Measurements from ENCODE around the gene FAAP20. TPM values are rescaled to one million over a fixed set of nuclear protein-coding genes. Genes with fewer than 3 reads are reported as not detected.

The FAAP20 gene
- total and polyA plus RNA-seq, 2 of the 8 experiments (the other 6 are each of a cell fraction or from before 2014, with no cell fraction given) = 58.4 to 99.8 TPM

DNA sequence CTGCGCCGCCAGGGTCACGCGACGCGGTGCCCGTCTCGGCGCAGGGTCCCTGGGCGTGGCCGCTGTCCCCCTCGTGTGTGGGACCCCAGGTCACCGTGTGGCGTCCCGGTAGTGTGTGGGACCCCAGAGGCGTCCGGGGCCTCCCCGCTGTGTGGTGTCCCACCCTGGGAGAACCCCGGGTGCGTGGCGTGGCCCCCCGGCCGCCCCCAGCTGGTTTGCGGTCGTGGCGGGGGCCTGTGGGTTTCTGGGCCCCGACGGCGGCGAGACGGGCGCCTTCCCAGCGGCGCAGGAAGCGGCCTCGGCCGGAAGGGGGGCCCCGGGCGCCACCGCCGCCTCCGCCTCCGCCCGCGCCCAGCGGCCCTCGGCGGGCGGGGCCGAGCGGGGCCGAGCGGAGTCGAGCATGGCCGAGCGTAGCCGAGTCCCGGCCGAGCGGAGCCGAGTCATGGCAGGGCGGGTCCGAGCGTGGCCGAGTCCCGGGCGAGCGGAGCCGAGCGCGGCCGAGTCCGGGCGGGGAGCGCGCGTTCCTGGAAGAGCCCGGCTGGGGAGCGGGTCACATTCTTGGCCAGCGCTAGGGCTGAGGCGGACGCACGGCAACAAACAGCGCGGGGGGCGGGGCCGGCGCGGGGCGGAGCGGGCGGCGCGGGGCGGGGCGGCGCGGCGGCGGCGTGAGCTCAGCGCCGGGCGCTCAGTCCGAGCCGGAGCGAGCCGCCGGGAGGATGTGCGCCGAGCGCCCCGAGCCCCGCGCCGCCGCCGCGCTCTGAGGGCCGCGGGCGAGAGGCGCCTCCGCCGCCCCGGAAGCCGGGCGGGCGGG, 33.0 kb upstream of the FAAP20 start (continued):
- TF ChIP-seq, protein P1, sequence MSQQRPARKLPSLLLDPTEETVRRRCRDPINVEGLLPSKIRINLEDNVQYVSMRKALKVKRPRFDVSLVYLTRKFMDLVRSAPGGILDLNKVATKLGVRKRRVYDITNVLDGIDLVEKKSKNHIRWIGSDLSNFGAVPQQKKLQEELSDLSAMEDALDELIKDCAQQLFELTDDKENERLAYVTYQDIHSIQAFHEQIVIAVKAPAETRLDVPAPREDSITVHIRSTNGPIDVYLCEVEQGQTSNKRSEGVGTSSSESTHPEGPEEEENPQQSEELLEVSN (IDR thresholded peaks at IDR 0.05) = no peak
- peak; percentile 53; the same call in 1 of the 2 replicates for TF ChIP-seq POLR2AphosphoS5 (IDR thresholded peaks at IDR 0.05; ENCODE audit: low read depth, low read length)
- TF ChIP-seq TAF1 (IDR thresholded peaks at IDR 0.05; ENCODE audit: low read depth, low read length) = peak; percentile 97
- TF ChIP-seq, protein P2, sequence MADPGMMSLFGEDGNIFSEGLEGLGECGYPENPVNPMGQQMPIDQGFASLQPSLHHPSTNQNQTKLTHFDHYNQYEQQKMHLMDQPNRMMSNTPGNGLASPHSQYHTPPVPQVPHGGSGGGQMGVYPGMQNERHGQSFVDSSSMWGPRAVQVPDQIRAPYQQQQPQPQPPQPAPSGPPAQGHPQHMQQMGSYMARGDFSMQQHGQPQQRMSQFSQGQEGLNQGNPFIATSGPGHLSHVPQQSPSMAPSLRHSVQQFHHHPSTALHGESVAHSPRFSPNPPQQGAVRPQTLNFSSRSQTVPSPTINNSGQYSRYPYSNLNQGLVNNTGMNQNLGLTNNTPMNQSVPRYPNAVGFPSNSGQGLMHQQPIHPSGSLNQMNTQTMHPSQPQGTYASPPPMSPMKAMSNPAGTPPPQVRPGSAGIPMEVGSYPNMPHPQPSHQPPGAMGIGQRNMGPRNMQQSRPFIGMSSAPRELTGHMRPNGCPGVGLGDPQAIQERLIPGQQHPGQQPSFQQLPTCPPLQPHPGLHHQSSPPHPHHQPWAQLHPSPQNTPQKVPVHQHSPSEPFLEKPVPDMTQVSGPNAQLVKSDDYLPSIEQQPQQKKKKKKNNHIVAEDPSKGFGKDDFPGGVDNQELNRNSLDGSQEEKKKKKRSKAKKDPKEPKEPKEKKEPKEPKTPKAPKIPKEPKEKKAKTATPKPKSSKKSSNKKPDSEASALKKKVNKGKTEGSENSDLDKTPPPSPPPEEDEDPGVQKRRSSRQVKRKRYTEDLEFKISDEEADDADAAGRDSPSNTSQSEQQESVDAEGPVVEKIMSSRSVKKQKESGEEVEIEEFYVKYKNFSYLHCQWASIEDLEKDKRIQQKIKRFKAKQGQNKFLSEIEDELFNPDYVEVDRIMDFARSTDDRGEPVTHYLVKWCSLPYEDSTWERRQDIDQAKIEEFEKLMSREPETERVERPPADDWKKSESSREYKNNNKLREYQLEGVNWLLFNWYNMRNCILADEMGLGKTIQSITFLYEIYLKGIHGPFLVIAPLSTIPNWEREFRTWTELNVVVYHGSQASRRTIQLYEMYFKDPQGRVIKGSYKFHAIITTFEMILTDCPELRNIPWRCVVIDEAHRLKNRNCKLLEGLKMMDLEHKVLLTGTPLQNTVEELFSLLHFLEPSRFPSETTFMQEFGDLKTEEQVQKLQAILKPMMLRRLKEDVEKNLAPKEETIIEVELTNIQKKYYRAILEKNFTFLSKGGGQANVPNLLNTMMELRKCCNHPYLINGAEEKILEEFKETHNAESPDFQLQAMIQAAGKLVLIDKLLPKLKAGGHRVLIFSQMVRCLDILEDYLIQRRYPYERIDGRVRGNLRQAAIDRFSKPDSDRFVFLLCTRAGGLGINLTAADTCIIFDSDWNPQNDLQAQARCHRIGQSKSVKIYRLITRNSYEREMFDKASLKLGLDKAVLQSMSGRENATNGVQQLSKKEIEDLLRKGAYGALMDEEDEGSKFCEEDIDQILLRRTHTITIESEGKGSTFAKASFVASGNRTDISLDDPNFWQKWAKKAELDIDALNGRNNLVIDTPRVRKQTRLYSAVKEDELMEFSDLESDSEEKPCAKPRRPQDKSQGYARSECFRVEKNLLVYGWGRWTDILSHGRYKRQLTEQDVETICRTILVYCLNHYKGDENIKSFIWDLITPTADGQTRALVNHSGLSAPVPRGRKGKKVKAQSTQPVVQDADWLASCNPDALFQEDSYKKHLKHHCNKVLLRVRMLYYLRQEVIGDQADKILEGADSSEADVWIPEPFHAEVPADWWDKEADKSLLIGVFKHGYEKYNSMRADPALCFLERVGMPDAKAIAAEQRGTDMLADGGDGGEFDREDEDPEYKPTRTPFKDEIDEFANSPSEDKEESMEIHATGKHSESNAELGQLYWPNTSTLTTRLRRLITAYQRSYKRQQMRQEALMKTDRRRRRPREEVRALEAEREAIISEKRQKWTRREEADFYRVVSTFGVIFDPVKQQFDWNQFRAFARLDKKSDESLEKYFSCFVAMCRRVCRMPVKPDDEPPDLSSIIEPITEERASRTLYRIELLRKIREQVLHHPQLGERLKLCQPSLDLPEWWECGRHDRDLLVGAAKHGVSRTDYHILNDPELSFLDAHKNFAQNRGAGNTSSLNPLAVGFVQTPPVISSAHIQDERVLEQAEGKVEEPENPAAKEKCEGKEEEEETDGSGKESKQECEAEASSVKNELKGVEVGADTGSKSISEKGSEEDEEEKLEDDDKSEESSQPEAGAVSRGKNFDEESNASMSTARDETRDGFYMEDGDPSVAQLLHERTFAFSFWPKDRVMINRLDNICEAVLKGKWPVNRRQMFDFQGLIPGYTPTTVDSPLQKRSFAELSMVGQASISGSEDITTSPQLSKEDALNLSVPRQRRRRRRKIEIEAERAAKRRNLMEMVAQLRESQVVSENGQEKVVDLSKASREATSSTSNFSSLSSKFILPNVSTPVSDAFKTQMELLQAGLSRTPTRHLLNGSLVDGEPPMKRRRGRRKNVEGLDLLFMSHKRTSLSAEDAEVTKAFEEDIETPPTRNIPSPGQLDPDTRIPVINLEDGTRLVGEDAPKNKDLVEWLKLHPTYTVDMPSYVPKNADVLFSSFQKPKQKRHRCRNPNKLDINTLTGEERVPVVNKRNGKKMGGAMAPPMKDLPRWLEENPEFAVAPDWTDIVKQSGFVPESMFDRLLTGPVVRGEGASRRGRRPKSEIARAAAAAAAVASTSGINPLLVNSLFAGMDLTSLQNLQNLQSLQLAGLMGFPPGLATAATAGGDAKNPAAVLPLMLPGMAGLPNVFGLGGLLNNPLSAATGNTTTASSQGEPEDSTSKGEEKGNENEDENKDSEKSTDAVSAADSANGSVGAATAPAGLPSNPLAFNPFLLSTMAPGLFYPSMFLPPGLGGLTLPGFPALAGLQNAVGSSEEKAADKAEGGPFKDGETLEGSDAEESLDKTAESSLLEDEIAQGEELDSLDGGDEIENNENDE (IDR thresholded peaks at IDR 0.05; ENCODE audit: insufficient replicate concordance, low read length) = no peak
- no peak for TF ChIP-seq SIX5 (IDR thresholded peaks at IDR 0.05; ENCODE audit: low read depth, low read length)
- no peak for TF ChIP-seq SP2 (IDR thresholded peaks at IDR 0.05; ENCODE audit: low read length)
- no peak for TF ChIP-seq SRF (IDR thresholded peaks at IDR 0.05; ENCODE audit: low read depth, low read length)
- no peak for TF ChIP-seq GABPA (IDR thresholded peaks at IDR 0.05; ENCODE audit: borderline replicate concordance, insufficient read depth, low read length)
- peak in 1 of 2 experiments; percentile 63; a peak in 2 of 3 replicates for TF ChIP-seq POLR2A (IDR thresholded peaks at IDR 0.05; ENCODE audit: control extremely low read depth in 1 of 2, low read depth in 2 of 2, low read length in 2 of 2)
- TF ChIP-seq TBP (IDR thresholded peaks at IDR 0.05; ENCODE audit: low read depth, low read length) = peak; percentile 66; the same call in 1 of the 2 replicates

All from H1 (cell line).